Stimulated activated CD8-positive, alpha-beta memory T cell treated with anti-CD3 and anti-CD28 coated beads, Interleukin-12 subunit alpha, Interleukin-12 subunit beta, amount 100 ng/mL, for 4 hours (primary cell): ENCODE measurements around the gene PJA1.

ENCODE experiments used
- DNase-seq: peaks from one replicate; pipeline ENCODE4 v3.0.0-alpha.2; 2020; ENCODE audit warnings: low read depth

Gene PJA1

DNA sequence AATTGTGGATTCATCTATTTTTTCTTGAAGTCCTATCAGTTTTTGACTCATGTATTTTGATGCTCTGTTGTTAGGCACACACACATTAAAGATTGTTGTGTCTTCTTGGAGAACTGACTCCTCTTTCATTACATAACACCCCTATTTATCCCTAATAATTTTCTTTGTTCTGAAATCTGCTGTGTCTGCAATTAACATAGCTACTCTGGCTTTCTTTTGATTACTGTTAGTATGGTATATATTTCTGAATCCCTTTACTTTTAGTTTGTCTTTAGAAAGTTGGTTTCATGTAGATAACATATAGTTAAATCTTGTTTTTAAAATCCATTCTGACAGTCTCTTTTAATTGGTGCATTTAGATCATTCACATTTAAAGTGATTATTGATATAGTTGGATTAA, 5.1 kb upstream of the PJA1 start:
- DNase-seq: no peak

DNA sequence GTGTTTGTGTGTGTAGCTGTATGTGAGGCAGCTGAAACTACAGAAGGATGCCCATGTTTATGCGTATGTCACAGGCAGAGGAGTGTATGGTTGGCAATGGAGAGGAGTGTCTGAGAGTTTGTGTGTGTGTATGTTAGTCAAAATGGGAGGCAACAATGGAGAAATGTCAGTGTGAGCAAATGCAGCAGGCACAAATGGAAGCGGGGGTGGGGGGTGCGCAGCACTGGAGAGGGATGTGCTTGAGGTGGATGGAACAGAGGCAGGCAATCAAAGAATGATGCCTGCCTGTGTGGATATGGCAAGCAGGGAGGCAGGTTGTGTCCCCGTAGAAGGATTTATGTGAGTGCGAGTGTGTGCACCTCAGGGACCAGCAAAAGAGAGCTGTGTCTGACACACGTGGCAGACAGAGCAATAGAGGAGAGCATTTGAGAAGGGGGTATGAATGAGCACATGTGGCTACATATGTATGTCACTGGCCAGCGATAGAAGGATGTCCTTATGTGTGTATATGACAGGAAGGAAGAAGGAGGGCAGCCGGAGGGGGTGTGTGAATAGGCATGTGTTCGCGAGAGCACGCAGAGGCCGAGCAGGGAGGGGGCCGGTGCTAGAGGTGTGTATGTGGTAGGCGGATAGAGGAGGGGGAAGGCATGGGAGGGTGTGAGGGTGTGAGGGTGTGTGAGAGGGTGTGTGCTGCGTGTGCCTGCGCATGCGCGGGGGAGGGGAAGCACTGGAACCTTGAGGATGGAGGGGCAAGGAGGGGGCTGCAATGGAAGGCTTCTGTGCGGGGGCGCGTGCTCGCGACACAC, 1.1 kb downstream of the PJA1 start:
- DNase-seq: peak; percentile 22

DNA sequence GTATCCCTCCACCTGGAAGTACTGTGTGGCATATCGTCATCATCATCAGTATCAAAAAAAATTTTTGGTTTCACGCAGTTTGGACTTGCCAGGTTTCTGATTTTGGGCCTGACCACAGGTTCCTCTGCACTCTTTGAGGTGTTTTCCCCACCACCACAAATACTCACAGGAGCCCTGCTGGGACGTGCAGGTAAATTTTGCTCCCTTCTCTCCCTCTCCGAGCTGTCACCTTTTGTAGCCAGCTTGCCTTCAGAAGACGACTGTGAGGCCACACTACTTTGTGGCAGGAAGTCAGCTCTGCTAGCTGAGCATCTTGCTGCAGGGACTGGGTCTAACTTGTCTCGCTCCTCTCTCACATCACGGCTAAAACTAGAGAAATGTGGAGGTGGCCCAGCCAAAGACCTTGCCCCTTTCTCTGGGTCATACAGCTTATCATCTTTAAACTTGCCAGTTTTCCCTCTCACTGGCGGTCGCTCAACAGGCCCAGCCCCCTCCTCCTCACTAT, 2.8 kb downstream of the PJA1 start:
- no peak for DNase-seq

DNA sequence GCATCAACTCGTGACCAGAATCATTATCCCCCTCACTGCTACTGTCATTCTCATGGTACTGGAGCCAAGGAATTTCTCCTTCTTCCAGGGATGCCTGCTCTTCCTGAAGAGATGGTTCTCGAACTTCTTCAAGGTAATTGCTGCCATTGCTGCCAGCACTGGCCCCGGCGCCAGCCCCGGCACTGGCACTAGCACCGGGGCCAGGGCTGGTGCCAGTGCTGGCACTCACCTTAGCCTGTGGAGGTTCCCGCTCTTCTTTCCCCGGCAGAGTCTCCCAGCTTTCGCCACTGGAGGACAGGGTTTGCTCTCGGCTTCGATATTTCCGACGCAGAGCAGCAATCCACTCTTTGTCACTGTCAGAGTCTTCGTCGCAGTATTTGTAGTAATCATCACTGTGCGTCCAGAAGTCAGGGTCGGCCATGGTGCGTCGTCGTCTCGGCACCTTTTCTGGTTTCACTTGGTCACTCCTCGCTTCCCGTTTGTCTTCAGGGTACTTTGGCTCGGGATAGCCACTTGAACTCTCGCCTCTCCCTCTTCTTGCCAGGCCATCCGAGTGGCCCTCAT, 3.4 kb downstream of the PJA1 start:
- DNase-seq: no peak

DNA sequence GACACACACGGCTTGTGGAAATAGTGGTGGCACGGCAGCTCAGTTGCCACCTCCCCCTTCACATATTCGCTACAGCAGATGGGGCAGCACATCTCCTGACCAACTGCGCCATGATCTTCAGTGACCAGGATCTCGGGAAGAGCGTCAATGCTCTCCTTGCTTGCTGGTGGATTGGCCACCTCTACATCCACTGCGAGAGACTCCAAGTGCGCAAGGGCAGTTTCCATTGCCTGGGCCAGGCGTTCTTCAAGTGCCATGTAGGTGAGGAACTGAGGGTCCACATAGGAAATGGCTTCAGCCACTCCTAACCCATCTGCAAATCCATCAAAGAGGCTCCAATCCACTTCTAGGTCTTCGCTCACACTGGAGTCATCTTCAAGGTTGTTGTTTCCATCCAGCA, 3.9 kb downstream of the PJA1 start:
- DNase-seq: no peak

DNA sequence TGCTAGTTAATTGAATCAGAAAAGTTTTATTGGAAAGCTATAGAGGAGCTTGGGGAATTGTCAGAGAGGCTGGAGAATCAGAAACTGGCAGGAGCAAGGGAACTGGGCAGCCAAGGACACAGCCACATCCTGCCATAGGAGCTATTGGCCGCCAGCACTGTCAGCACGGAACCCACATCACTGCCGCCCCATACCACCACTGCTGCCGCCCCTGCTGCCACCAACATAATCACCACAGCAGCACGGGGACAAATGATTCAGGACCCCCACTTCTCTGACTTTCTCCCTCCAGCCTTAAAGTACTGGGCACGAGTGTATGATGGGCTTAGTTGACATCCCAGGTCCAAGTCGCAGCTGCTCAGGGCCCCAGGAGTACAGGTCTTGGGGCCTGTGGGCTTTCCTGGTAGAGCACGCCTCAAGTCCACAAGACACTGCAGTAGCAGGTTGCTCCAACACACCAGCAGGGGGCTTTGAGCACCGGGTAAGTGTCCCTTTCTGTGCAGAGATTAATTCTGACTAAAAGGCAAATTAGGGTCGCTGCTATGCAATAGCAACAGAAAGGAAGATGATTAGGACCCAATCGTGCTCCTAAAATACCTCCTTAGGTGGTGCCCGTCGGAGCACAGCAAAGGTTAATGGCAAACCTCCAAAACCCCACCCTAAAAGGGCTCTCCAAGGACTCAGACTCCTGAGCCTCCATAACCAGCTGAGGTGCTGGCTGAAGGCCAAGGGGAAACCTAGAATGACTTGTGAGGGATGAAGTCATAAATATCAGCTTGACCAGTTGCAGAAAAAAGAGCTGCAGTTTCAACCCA, 6.9 kb downstream of the PJA1 start:
- no peak for DNase-seq

DNA sequence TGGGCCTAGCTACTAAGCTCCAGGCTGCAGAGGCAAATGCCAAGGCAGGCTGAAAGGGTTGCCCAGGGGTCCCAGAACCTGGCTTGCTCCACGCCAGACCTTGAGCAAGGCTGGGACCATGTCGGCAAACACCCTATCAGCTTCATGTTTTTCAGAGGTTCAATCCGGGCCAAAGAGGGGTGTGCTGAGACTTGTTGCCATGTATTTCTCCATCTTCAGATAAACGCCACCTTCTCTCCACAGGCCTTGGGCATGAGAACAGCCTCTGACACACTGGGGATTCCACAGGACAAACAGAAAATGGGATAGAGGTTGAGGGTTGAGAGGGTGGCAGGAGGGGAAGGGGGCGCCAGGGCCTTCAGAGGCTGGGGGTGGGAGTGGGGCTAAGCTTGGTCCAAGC, 8.6 kb downstream of the PJA1 start:
- DNase-seq: no peak

DNA sequence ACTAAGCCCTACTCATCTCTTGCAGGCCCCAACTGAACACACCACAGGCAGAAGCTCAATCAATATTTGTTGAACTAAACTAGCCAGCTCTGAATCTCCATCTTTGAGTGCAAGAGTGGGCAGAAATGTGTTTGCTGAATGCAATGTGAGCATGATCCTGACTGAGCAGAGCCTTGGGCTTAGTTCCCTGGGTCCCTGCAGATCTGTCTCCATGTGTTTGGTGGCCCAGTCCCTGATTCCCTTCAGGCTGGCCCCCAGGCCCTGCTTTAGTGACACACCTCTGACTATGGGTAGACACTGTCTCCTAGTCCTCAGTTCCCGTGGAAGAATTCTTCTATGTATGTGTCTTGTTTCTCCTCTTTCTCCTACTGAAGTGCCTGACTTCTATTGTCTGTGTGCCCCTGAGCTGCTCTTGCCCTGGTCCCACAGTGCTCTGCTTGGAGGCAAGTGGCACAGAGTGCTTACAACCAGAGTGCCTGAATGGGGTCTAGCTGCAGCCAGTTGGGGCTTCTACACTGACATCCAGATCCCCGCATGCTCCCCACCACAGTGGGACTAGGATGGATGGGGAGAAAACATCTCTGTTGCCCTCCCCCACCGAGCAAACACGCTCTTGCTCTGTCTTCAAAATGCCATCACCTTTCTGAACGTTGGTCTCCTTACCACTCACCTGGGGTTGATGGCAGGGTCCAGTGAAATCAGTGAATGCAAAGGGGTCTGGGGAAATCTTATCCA, 9.3 kb downstream of the PJA1 start:
- DNase-seq: no peak

DNA sequence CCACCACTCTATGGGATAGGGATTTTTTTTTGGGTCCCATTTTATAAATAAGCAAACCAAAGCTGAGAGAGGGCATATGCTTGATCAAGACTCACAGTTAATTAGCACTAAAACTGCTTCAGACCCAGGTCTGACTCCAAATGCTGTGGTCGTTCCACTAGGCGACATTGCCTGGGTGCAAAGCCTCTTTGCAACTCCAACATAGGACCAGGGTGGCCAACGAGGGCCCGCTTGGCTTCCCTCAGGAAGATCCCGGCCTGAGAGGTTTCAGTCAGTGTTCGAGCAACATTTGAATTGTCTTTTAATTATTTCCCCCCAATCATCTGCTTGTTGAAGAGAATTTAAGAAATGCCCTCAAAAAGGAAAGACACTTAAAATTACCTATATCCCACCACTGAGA, 11.2 kb downstream of the PJA1 start:
- DNase-seq: no peak

DNA sequence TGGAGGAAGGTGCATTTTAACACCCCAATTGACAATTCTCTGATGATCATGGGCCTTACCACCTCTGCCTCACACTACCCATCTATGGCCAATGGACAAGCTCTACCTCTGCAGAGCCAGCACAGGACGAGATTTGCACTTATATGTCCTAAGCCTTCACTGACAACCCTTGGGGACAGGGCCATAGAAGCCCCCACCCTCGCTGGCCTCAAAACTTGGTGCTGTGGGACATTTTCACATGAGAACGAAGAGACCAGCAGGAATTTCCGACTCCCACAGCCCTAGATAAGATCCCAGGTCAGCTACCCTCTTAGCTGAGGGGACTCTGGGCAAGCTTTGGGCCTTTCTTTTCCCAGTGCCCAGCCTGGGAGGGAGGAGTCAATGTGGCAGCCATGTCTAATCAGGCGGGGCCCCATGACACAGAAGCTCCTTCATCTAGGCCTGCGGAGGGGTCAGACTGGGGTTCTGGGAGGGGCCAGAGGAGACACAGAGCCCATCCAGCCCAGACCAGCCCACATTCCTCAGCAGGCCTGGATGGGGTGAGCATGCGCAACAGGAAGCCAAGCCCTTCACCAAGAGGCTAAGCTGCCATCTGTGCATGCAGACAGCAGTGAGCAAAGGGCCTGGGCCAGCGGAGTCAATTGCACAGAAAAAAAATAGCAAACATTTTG, 12.1 kb downstream of the PJA1 start:
- DNase-seq: no peak

DNA sequence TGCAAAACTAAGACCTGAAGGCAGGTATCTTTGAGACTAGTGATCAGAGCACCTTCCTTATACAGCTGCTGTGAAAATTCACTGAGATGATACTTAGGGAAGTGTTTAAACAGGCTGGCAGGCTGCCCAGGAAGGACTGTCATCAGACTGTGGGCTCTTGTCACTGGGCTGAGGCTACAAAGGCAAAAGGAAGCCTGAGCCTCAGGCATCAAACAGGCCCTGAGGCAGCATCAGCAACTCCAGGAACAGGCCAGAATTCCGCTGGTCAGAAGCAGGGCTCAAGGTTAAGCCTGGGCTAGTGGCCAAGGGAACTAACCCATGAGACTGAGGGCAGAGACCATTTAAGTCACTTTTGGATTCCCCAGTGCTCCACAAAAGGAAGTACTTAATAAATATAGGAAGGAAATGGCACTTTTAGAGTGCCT, 12.8 kb downstream of the PJA1 start:
- DNase-seq: no peak

DNA sequence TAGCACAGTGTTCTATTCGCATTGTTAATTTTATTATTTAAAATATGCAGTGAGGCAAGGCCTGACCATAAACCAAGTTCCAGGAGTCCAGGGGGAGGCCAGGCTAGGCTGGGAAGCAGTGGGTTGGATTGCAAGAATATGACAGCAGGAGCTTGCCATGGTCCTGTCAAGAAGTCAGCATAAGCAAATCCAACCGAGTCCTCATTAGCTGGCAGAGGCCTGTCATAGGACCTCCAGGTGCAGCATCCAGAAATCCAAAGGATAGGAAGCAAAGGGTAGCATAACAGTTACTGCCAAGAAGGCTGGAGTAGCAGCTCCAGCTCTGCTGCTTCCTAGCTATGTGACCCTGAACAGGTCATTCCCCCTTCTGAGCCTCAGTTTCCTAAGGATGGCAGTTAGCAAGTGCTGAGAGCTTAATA, 13.4 kb downstream of the PJA1 start:
- DNase-seq: no peak

DNA sequence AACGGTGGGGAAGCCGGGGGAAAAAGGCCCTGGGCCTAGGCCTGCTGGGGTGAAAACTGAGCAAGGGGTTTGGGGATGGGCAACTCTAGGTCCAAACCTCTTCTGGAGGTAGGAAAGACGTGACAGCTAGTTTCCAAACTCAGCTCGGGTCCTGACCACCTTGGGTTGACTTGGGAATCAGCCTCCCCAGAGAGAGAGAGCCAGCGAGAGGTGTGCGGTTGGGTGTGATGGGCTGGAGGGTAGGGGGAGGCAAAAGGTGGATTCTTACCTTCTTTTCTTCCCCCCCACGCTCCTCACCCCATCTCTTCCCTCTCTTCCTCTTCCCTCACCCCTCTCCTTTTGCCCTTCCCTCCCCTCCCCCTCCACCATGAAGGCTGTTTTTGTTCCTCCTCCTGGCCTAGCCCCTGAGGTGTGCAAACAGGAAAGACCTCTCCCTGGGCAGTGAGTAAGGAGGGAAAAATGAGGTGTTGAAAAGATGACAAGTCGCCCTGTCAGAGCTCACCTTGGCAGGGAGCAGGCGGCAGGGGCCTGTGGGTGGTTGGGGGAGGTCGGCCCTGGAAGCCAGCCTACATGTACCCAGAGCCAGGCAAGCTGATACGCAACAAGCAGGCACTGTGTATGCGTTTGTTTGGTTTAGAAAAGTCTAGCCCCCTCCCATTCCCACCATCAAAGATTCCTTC, 14.8 kb downstream of the PJA1 start:
- DNase-seq: no peak

DNA sequence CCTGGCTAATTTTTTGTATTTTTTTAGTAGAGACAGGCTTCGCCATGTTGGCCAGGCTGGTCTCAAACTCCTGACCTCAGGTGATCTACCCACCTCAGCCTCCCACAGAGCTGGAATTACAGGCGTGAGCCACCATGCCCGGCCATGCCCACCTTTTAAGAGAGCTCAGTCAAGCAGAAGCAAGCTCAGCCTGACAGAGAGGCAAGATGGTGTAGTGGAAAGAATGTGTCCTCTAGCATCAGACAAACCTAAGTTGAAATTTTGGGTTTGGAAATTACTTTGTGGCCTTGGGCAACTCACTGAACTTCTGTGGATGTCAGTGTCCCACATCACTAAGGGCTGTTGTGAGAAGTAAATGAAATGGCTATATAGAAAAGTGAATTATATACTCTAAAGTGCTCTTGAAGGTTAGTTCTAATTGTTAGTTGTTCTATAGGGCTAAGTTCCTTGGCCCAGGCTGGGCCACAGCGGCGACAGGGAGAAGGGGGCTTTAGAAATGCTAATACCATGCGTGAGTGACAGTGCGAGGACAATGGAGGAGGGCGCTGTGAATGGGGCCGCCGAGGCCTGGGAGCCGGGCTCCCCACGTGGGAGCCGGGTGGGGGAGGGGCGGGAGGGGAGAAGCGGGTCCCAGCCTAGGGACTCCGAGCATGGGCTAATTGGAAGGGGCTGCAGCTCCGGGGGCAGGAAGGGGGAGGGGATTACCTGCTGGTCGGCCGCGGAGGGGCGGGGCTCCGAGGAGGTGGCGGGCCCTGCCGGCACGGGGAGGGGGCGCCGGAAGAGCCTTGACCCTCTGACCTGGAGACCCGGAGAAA, 15.6 kb downstream of the PJA1 start:
- DNase-seq: no peak

DNA sequence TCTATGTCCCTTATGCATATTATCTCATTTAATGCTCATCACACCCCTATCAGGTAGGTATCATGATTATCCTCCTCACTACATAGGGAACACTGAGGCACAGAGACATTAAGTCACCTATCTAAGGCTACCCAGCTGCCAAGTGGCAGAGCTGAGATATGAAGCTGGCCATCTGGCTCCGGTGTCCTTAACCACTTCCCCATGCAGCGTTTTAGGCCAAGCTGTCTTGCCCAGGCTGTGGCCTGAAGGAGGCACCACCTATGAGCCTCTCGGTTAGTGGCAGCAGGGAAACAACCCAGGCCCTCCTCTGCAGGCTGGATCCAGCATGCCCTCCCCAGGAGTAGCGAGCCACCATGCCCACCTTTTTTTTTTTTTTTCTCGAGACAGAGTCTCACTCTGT, 16.3 kb downstream of the PJA1 start:
- no peak for DNase-seq

DNA sequence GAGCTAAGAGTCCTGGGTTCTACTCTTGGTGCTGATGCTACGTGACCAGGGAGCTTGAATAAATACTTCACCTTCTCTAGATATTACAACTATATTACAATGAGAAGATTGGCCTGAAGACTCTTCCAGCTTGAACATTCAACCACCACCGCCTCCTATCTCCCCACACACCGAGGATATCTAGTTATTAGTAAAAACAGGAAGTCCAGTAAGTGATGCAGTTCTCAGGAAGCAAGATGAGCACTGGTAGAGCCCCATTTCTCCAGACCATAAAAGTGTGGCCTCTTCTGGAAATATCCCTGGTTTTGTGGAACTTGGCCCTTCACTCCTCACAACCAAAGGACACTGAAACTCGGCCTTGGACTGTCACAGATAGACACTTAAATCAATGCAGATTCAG, 18.5 kb downstream of the PJA1 start:
- DNase-seq: no peak

DNA sequence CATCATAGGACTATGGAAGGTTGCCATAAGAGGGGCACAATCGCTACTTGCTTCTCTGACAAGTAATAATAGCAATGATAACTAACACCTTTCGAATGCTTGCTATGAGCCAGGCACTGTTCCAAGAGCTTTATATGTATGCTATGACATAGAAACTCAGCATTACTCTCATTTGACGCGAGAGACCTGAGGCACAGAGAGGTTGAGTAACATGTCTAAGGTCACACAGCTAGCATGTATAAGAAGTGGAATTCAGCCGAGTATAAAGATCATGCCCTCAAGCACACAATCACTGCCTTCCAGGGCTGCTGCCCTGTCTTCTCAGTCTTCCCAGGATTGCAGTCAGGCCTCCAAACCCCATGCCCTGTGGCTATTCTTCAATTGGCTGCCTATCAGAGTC, 19.5 kb downstream of the PJA1 start:
- no peak for DNase-seq

DNA sequence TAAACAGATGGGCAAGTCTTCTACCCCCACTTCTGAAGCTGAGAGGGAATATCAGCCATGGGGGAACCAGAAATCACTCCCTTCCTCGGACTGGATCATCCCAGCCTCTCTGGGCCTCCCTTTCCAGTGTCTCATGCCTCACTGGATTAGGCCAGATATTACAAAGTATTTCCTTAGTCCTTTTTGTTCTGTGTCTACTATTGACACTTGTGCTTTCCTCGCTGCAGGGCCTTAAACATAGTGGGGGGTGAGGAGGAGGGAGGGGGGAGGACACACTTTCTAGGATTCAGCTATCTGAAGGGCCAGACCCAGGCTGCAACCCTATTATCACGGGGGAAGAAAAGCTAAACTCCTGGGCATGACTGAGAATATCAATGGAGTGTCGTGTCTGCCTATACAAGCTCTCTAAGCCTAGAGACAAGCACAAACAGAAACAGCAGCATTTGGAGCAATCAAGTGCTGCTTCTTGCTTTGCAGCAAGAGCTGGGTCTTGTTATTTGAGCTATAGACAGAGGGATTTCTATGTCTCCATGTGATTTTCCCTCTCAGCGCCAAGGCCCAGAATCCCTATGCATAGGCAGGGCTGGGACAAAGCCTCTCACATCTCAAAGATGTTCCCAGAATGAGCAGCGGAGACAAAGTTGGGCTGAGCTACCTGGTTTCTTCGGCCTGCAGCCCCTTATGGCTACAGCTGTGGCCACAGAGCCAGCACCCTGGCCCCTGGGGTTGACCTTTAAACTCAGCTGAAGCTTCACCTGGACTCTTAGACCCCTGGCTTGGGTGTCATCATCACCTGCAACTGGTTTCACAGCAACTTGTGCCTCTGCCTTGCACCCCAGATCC, 20.2 kb downstream of the PJA1 start:
- DNase-seq: no peak

DNA sequence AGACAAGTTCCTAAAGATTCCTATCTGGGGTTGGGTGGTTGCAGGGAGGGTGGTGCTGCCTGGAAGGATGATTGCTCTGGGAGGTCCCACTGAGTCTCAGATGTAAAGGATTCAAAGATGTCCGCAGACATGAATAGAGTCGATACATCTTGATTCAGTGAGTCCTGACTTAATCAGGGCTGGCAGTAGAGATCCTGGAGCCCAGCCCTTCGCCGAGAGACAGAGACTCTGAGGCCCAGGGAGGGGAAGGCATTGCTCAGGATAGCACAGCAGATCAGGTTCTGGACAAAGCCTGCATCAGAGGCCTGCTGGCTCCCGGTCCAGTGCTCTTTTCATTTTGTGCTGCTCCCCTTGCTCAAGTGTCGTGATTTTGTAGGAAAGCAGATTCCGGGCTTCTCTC, 21.7 kb downstream of the PJA1 start:
- DNase-seq: no peak
